ENCODE results near the gene GSK3A. TPM values are rescaled to one million over a fixed set of nuclear protein-coding genes. Genes with fewer than 3 reads are reported as not detected.

The GSK3A gene
- total and polyA plus RNA-seq, 9 of the 15 experiments (the other 6 are each of a cell fraction or from before 2014, with no cell fraction given) = 0.62 to 90.7 (median 33.3) TPM

- TF ChIP-seq ID3 (CRISPR knock-in tag; IDR thresholded peaks at IDR 0.05) = no peak
- TF ChIP-seq ID3 (tag; IDR thresholded peaks at IDR 0.05) = 0 out of 2 replicates have a peak, but pooled peaks have one; percentile 46
- TF ChIP-seq YY1 (IDR thresholded peaks at IDR 0.05; ENCODE audit: borderline replicate concordance in 1 of 3, control insufficient read depth in 1 of 3, extremely low read depth in 1 of 3, insufficient read depth in 3 of 3, insufficient read length in 1 of 3, insufficient replicate concordance in 2 of 3, low read depth in 1 of 3, low read length in 2 of 3) = peak in 2 of 3 experiments; percentile 38 to 46
- peak; percentile 12; the same call in 1 of the 2 replicates for TF ChIP-seq ZBTB1 (CRISPR knock-in tag; IDR thresholded peaks at IDR 0.05; ENCODE audit: borderline replicate concordance, low read depth)
- peak in 1 of 2 experiments; percentile 59; a peak in 2 of 4 replicates for TF ChIP-seq ZNF639 (CRISPR knock-in tag; conservative IDR thresholded peaks at IDR 0.05 in 1 of 2, IDR thresholded peaks at IDR 0.05 in 1 of 2)
- peak; percentile 46 for TF ChIP-seq SMAD4 (CRISPR knock-in tag; conservative IDR thresholded peaks at IDR 0.05)
- TF ChIP-seq FIP1L1 (IDR thresholded peaks at IDR 0.05; ENCODE audit: low read depth, low read length, poor library complexity, severe bottlenecking) = peak; percentile 78
- TF ChIP-seq GTF2B (IDR thresholded peaks at IDR 0.05; ENCODE audit: extremely low read depth, insufficient read length) = no peak
- peak; percentile 51; the same call in 1 of the 2 replicates for TF ChIP-seq EGR1 (conservative IDR thresholded peaks at IDR 0.05)
These were observed 37.8 kb upstream of the GSK3A start (continued) for GRCh38 chr19:42279902-42280814.
